NCI-H82 treated with DMSO at 0.1 percent for 48 hours (cell line): ENCODE data around the gene DCAKD.

Experiments
- DNase-seq: peaks from one replicate; lab custom pipeline; 2025; ENCODE audit not compliant: unreplicated experiment; lab: John Stamatoyannopoulos, UW

Gene DCAKD

DNA sequence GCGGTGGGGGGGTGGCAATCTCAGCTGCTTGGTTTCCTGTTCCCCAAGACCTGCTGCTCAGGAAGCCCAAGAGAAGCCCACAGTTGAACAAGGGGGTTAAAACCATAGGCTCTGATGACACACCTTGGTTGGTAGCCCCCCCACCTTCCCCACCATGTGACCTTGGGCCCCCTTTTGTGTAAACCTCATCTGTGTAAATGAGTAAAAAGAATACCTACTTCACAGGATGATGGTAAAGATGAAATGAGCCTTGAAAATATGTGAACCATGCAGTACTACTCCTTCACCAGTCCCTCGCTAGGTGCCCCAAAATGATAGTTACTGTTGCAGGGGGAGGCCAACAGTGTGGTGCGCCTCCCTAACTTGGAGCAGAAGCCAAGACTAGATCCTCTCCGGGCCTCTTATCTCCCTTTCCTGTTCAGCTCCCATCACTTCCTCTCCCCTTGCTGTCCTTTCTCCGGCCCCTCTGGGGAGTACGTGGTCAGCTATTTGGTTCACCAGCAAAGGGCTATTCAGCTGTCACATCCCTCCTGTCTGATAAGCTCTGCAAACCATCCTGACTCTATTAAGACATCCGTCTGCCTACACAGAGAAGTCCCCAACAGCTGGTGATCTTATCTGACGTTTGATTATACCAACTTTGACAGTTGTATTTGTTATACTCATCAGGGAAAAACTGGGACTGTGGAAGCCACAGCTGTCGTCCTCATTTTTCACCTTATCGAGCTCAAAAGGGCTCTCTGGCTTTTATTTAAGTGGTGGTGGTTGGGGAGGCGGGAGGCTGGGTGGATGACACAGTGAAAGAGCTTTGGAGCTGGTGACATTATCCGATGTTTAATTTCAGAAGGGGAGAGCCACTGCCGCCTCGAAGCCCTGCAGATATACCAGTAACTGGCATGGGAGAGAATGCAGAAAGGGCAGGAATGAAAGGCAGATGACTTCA, 19.9 kb downstream of the DCAKD start:
- DNase-seq: no peak

DNA sequence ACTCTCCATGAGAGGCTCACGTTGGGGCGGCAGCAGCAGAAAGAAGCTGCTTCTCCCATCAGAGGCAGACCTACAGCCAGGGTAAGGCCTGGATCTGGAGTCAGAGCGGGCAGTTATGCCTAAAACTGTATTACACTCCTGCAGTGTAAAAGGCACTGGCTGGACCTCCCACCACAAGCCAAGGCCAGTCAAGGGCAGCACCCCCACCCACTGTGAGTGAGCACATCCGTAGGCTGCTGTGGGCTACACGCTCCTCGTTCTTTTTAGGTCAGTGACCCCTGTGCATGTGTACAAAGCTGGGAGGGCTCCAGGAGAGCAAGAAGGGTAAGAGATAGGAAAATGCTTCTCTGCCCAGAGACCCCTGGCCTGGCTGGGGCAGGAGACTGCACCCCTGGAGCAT, 20.7 kb downstream of the DCAKD start:
- DNase-seq: no peak

DNA sequence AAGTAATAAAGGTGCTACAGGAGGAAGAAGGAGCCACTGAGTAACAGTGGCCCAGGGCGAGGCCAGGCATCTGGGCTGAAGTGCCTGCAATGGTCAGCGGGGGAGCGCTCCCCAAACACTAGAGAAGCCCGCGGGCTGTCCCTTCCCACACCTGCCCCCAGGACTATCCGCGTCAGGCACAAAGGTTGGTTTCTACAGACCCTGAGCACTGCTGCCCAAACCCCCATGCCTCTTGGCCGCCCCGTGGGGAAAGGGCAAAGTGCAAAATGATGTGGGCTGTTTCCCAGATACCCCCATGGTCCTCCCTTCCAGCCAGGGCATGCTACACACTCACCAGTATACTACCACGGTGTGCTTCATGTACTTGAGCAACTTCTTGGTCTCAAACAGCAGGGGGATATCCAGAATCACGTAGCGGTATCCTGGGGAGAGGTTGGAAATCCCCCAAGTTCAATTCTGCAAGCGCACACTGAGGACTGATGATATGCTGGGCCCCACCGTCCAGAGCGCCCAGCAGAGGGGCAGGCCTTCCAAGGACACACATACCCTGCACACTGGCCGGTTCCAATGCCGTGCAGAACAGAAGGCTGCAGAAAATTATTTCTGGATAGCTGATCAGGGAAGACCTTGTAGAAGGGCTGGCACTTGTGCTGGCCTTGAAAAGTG, 21.5 kb downstream of the DCAKD start:
- DNase-seq: no peak

GRCh38 chr17:45029096-45029495, 22.3 kb downstream of the DCAKD start:
- no peak for DNase-seq

DNA sequence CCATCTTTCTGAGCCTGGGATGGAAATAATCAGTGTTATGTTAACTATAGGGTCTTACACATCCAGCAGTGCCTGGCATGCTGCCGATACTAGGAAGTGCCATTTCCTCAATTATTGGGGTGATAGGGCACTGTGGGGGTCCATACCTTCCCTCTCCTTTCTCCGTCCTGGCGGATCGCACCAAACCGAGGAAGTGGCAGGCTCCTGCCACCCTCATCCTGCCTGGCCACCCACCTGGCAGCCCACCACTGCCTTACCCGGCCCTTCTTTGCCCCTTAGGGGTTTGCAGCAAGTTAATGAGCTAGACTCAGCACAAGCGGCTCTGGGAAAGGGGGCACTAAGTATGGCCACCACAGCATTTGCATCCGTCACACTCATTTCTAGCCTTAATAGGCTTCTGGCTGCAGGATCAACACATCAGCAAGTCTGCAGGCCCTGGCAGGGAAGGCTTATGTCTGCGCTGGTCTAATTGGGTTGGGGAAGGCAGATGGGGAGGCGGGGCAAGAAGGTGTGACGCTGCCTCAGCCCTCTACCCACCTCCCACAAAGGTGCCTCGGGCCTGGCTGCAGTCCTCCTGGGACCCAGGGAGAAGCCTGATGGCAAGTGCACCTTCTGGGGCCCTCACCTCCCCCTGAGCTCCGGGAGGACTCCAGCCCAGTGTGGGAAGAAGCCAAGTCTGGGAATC, 28.6 kb downstream of the DCAKD start:
- DNase-seq: peak; percentile 97

DNA sequence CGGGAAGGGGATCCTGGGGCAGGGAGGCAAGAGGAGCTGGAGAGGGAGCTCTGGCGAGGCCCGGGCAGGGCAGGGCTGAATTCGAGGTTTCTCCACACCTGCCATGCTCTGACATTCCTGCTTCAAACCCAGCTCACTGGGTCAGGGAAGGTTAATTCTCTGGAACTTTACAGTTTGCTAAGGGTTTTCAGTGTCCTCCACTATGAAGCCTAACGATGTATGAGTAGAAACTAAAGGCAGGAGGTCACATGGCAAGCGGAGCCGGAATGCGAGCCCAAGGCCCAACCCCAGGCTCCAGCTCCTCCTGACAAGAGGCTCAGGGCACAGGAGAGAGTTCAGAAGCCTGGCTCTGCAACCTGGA, 29.2 kb downstream of the DCAKD start:
- no peak for DNase-seq

GRCh38 chr17:45021607-45022287, 29.7 kb downstream of the DCAKD start:
- peak; percentile 62 for DNase-seq

DNA sequence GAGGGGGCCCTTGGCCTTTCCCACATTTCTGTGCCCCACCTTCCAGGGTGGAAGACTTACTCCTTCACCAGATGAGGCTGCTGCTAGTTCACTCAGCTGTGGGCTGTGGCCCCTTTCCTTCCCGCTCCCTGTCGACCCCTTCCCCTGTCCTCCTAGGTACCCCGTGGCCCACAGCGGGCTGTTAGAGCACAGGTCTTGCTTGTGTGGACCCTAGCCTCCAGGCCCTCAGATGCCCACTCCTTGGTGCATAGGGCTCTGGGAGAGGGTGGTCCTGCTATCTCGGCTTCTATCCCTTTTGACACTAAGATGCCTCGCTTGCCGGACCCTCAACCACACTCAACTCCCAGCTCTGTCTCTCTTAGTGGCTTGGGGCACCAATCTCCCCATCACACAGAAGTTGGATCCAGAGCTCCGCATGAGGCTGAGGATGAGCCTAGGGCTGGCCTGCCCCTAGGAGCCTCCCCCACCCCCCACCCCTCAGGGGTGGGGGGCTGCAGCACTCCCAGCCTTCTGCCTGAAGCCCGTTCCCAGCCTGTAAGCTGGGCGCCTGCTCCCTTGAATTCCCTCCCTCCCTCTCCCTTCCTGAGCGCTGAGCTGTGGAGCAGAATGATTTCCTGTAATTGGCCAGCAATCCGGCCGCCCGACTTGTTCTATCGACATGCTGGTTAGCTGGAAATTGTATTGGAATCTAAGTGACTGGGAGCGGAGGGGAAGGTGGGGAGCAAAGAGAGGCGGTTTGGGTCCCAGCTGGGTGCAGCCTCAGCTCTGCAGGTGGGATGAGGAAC, 30.9 kb downstream of the DCAKD start:
- DNase-seq: no peak

DNA sequence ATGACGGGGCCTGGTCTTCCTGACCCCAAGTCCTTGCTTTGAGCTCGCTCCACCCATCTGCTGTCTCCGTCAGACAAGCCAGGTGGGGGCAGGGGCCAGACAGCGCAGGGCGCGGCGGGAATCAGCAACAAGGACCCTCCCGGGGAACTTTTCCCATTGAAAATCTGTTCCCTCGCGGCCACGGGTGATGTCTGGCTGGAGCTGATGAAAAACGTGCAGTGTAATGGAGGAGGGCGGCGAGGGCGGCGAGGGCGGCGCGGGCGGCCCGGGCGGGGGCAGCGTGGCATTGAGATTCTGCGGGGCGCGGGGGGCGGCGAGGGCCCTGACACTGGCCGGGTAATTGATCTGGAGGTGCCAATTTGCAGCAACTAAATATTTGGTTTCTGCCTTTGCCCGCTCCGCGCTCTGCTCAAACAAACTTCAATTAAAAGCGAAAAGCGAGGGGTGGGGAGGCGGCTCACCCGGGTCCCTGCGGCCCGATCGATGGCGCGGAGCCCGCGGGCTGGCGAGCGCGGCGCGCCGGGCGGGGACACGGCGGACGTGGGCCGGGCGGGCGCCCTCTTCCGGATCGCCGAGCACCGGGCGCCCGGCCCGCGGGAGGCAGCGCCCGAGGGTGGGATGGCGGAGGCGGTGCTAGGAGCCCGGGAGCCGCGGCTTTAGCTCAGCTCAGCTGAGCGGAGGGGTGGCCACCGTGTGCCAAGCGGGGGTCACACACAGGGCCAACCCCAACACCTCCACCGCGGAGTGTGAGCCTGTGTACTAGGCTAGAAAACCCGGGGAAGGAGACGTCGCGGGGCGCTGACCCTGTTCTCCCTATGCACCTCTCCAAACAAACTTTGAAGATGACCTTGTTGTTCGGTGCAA, 32.4 kb downstream of the DCAKD start:
- DNase-seq: peak; percentile 71

GRCh38 chr17:45018514-45018847, 33.0 kb downstream of the DCAKD start:
- no peak for DNase-seq

DNA sequence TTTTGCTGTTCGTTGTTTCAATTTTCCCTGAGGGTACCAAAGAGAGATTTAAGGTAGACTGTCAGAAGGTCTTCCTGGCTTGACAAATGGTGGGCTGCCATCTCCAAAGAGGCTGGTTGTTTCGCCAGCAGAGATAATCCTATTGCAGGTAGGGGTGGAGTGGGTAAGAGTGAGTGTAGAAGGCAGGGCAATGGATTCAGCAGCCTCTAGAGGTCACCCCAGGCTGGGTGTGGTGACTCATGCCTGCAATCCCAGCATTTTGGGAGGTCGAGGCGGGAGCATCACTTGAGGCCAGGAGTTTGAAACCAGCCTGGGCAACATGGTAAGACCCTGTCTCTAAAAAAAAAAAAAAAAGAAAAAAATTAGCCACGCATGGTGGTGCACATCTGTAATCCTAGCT, 34.6 kb downstream of the DCAKD start:
- peak; percentile 91 for DNase-seq

DNA sequence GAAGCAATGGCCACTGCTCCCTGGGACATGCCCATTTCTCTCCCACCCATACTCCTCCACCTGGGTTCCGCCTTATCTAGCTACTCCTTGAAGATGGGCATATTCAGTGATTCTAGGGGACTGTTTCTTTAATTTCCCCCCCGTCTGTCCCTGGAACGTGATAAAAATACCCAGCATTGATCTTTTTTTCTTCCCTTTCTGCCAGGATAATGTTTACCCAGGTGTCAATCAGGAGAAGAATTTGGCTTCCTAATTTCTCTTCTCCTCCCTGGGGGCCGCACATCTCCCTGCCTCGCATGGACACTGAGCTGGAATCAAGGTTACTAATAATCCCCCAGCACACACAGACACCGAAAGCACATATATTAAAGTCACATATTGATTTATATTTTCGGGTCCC, 35.2 kb downstream of the DCAKD start:
- DNase-seq: no peak

DNA sequence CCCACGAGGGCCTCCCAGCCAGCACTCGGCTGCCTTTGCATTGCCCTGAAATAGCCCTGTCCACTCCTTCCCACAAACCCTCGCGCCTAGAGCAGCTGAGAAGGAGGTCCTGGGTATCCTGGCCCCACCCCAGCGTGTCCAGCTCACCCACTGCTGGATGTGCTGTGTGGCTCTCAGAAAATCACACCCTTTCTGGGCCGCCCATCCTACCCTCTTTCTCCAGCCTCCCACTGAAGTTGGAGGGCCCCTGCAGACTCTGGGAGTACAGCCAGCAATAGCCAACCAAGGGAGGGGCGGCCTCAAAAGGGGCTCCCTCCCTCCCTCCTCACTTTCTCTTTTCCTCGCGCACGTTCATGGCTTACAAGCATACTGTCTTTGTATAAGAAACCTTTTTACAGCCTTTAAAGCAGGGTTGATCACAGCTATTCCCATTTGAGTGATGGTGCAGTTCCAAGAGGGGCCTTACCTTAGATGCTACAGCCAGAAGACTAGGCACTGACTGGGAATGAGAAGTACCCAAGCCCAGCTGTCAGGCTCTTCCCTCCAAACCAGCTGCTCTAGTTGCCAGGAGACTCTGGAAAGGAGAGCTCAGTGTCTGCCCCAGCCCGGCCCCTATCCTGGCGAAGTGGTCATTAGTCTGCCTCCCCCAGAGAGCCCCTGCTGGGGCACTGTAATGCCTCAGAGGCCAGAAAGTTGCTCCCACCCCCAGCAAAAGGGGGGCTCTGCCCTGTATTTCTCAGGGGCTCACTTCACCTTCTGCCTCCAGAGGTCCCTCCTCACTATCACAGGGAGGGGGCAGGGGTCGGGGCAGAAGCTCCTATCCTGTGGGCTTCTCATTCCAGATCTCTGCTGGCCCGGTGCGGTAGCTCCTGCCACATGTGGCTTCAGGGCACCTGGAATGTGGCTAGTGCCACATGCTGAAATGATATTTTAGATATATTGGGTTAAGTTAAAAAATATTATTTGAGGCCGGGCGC, 38.1 kb downstream of the DCAKD start:
- DNase-seq: peak; percentile 30

- no peak for DNase-seq
Observed at GRCh38 chr17:45011767-45012166, 39.7 kb downstream of the DCAKD start.

GRCh38 chr17:45009676-45010467, 41.6 kb downstream of the DCAKD start:
- peak; percentile 21 for DNase-seq

DNA sequence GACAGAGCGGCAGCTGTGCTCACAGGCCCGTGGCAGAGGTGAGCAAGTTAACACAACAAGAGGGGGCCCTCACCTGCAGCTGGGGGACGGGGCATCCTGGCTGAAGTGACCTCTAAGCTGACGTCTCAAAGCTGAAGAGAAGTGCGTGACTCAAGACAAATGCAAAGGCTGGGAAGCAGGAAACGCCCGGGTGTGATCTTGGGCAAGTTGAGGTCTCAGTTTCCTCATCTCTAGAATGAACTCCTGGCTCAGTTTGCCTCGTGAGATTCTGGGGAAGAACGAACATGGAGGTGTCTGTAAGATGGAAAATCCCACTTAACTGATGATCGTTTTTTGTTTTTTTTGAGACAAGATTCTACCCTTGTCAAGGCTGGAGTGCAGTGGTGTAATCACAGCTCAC, 43.2 kb downstream of the DCAKD start:
- DNase-seq: no peak

DNA sequence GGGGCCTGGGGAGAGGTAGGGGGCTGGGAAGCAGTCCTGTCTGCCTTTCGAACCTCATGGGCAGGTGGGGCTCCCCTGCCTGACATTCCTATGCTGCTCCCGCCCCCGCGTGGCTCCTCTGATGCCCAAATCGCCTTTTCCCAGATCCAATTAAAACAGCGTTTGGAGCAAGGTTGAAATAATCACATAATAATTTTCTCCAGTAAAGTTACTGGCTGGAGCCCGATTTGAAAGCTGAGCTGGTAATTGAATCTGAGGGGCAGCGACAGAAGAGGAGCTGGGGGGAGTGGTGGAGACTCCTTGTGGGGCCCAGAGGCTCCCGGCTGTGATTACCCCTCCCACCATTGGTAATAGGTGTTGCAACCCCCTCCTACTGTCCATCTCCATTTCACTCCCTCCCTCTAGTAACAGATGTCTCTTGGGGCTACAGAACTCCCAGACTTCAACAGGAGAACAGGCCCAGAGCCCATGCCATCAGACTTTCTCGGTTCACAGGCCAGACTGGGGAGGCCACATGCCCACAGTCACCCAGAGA, 44.4 kb downstream of the DCAKD start:
- peak; percentile 99 for DNase-seq
